ENCODE measurements around the gene RASSF6. TPM values are rescaled to one million over a fixed set of nuclear protein-coding genes. Genes with fewer than 3 reads are reported as not detected.
"Not testable (repeated sequence)": the region's sequence is repeated elsewhere in the genome, so short reads cannot be mapped to it uniquely, and the experiment has no call there.

Gene RASSF6, protein sequence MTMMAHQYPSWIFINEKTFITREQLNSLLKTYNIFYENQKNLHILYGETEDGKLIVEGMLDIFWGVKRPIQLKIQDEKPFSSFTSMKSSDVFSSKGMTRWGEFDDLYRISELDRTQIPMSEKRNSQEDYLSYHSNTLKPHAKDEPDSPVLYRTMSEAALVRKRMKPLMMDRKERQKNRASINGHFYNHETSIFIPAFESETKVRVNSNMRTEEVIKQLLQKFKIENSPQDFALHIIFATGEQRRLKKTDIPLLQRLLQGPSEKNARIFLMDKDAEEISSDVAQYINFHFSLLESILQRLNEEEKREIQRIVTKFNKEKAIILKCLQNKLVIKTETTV
- polyA plus RNA-seq (2013, experiment 1 of 4) = not detected
- not detected for polyA plus RNA-seq (2013, experiment 2 of 4)
- polyA plus RNA-seq (2013, experiment 3 of 4) = not detected
- not detected for polyA plus RNA-seq (2013, experiment 4 of 4)

DNA sequence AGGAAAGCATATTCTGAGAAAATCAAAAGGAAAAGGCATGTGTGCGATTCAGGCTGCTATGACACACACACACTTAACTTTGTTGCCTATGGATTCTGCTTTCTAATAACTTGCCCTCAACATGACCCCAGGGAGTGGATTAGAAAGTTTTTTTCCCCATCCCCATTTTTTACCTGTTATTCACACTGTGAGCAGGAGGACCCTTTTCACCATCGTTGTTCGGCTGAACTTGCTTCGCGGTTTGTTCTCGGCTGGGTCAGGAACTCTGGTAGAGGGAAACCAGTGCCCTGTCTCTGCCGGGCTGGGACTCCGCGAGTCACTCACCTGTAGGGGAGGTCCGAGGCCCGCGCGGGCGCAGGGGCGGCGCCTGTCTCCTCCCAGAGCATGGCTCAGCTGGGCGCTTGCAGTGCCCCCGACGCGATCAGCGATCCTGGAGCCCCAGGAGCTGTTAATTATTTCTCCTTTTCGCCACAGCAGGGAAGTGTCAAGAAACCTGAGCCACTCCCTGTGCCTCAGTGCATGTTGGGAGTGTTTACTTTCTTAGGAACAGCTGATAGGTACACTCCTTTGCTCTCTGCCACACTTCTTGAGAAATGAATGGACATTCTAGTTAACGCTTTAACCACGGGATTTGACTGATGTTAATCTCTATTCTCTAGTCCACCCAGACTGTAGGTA lies at the start of gene RASSF6:
RASSF6 (minus strand) TSS at position 322 of the 678 bp plus-strand sequence. CDS start 8,641 bp downstream, outside the sequence.
- Histone ChIP-seq H3K4me3 (ENCODE audit: insufficient read depth, low read depth, low read length) (peak within 1 kb of the TSS; percentile 25), H3K4me1 (ENCODE audit: control insufficient read depth, insufficient read depth, low read length) (peaks cover 7% of the 10 kb centered on the region), H3K27ac (ENCODE audit: insufficient read depth, low read depth, low read length, poor library complexity, severe bottlenecking) (no peak within 1 kb of the TSS), H3K9me3 (ENCODE audit: control insufficient read depth, low read length) (no peaks in the 10 kb centered on the region), H3K27me3 (ENCODE audit: control insufficient read depth, insufficient read depth, low read length, poor library complexity, severe bottlenecking) (peaks cover 11% of the 10 kb centered on the region), H3K36me3 (ENCODE audit: control insufficient read depth, insufficient read depth, low read length) (no peaks in the 10 kb centered on the region)
- WGBS, 2 experiments = 6 to 7% methylated on average over 24 of the region's 24 CpGs

- no peak overlapping the region for H3K27ac ChIP-seq (ENCODE audit: insufficient read depth, low read depth, low read length, poor library complexity, severe bottlenecking)
- WGBS, 2 experiments = 95% methylated on average over 15 of the region's 15 CpGs
- H3K36me3 ChIP-seq (ENCODE audit: control insufficient read depth, insufficient read depth, low read length) = no peaks in the 10 kb centered on the region
- H3K9me3 ChIP-seq (ENCODE audit: control insufficient read depth, low read length) = no peaks in the 10 kb centered on the region
- H3K4me1 ChIP-seq (ENCODE audit: control insufficient read depth, insufficient read depth, low read length) = no peaks in the 10 kb centered on the region
- H3K27me3 ChIP-seq (ENCODE audit: control insufficient read depth, insufficient read depth, low read length, poor library complexity, severe bottlenecking) = no peaks in the 10 kb centered on the region
- H3K4me3 ChIP-seq (ENCODE audit: insufficient read depth, low read depth, low read length) = no peak overlapping the region
These were observed 49.4 kb upstream of the RASSF6 start for GRCh38 chr4:73669410-73670183.

DNA sequence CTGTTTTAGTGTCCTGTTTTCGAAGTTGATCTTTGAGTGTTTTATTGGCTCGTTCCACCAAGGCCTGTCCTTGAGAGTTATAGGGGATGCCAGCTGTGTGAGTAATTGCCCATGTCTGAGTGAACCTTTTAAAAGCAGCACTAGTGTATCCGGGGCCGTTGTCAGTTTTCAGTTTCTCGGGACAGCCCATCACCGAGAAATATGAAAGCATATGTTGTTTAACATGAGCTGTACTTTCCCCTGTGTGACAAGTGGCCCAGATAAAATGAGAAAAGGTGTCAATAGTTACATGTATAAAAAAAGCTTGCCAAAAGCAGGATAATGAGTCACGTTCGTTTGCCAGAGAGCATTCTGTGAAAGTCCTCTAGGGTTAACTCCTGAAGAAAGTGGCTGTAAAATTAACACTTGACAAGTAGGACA lies 48.6 kb upstream of the RASSF6 start:
- no peaks in the 10 kb centered on the region for H3K4me1 ChIP-seq (ENCODE audit: control insufficient read depth, insufficient read depth, low read length)
- no peak overlapping the region for H3K4me3 ChIP-seq (ENCODE audit: insufficient read depth, low read depth, low read length)
- H3K27ac ChIP-seq (ENCODE audit: insufficient read depth, low read depth, low read length, poor library complexity, severe bottlenecking) = no peak overlapping the region
- 89 to 92% methylated on average over 8 of the region's 8 CpGs for WGBS, 2 experiments
- H3K36me3 ChIP-seq (ENCODE audit: control insufficient read depth, insufficient read depth, low read length) = no peaks in the 10 kb centered on the region
- no peaks in the 10 kb centered on the region for H3K9me3 ChIP-seq (ENCODE audit: control insufficient read depth, low read length)
- no peaks in the 10 kb centered on the region for H3K27me3 ChIP-seq (ENCODE audit: control insufficient read depth, insufficient read depth, low read length, poor library complexity, severe bottlenecking)

GRCh38 chr4:73665924-73666323 lies 45.7 kb upstream of the RASSF6 start:
- not testable (repeated sequence) for H3K4me3 ChIP-seq (ENCODE audit: insufficient read depth, low read depth, low read length); H3K36me3 ChIP-seq (ENCODE audit: control insufficient read depth, insufficient read depth, low read length); H3K4me1 ChIP-seq (ENCODE audit: control insufficient read depth, insufficient read depth, low read length); H3K9me3 ChIP-seq (ENCODE audit: control insufficient read depth, low read length); H3K27ac ChIP-seq (ENCODE audit: insufficient read depth, low read depth, low read length, poor library complexity, severe bottlenecking); H3K27me3 ChIP-seq (ENCODE audit: control insufficient read depth, insufficient read depth, low read length, poor library complexity, severe bottlenecking)
- 95 to 100% methylated on average over 1 to 5 of the region's 7 CpGs for WGBS, 2 experiments

DNA sequence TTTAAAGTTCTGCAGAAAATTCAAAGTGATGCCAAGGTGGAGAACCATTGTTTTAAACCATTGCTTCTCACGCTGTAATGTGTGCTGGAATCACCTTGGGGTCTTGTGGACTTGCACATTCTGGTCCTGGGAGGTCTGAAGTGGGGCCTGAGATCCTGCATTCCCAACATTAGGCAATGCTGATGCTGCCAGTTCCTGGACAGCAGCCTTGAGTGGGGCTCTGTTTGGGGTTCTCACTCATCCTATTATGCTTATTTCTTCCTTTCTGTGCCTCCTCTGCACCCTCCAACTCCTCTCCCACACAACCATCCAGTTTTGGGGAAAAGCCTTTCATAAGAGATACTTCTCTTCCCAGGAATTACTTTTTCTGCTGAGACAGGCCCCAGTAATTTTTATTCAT lies 44.2 kb upstream of the RASSF6 start:
- 89% methylated on average over 1 of the region's 1 CpG for WGBS, 2 experiments
- no peaks in the 10 kb centered on the region for H3K36me3 ChIP-seq (ENCODE audit: control insufficient read depth, insufficient read depth, low read length)
- no peaks in the 10 kb centered on the region for H3K9me3 ChIP-seq (ENCODE audit: control insufficient read depth, low read length)

GRCh38 chr4:73663576-73663975 lies 43.3 kb upstream of the RASSF6 start:
- Histone ChIP-seq H3K9me3 (ENCODE audit: control insufficient read depth, low read length) (no peaks in the 10 kb centered on the region), H3K27ac (ENCODE audit: insufficient read depth, low read depth, low read length, poor library complexity, severe bottlenecking) (no peak overlapping the region), H3K4me1 (ENCODE audit: control insufficient read depth, insufficient read depth, low read length) (no peaks in the 10 kb centered on the region), H3K4me3 (ENCODE audit: insufficient read depth, low read depth, low read length) (no peak overlapping the region), H3K36me3 (ENCODE audit: control insufficient read depth, insufficient read depth, low read length) (no peaks in the 10 kb centered on the region), H3K27me3 (ENCODE audit: control insufficient read depth, insufficient read depth, low read length, poor library complexity, severe bottlenecking) (no peaks in the 10 kb centered on the region)

More for the DNA sequence above, 44.2 kb upstream of the RASSF6 start:
- H3K4me3 ChIP-seq (ENCODE audit: insufficient read depth, low read depth, low read length) = no peak overlapping the region
- no peaks in the 10 kb centered on the region for H3K27me3 ChIP-seq (ENCODE audit: control insufficient read depth, insufficient read depth, low read length, poor library complexity, severe bottlenecking)
- no peak overlapping the region for H3K27ac ChIP-seq (ENCODE audit: insufficient read depth, low read depth, low read length, poor library complexity, severe bottlenecking)
- no peaks in the 10 kb centered on the region for H3K4me1 ChIP-seq (ENCODE audit: control insufficient read depth, insufficient read depth, low read length)

- 42 to 44% methylated on average over 5 to 6 of the region's 6 CpGs for WGBS, 2 experiments
- H3K4me3 ChIP-seq (ENCODE audit: insufficient read depth, low read depth, low read length) = no peak overlapping the region
- H3K27ac ChIP-seq (ENCODE audit: insufficient read depth, low read depth, low read length, poor library complexity, severe bottlenecking) = no peak overlapping the region
- no peaks in the 10 kb centered on the region for H3K27me3 ChIP-seq (ENCODE audit: control insufficient read depth, insufficient read depth, low read length, poor library complexity, severe bottlenecking)
- H3K36me3 ChIP-seq (ENCODE audit: control insufficient read depth, insufficient read depth, low read length) = no peaks in the 10 kb centered on the region
- no peaks in the 10 kb centered on the region for H3K9me3 ChIP-seq (ENCODE audit: control insufficient read depth, low read length)
- H3K4me1 ChIP-seq (ENCODE audit: control insufficient read depth, insufficient read depth, low read length) = no peaks in the 10 kb centered on the region
These were observed 42.7 kb upstream of the RASSF6 start for GRCh38 chr4:73662709-73663546.

- Histone ChIP-seq H3K9me3 (ENCODE audit: control insufficient read depth, low read length) (no peaks in the 10 kb centered on the region), H3K27ac (ENCODE audit: insufficient read depth, low read depth, low read length, poor library complexity, severe bottlenecking) (no peak overlapping the region), H3K27me3 (ENCODE audit: control insufficient read depth, insufficient read depth, low read length, poor library complexity, severe bottlenecking) (no peaks in the 10 kb centered on the region), H3K4me3 (ENCODE audit: insufficient read depth, low read depth, low read length) (no peak overlapping the region), H3K4me1 (ENCODE audit: control insufficient read depth, insufficient read depth, low read length) (no peaks in the 10 kb centered on the region), H3K36me3 (ENCODE audit: control insufficient read depth, insufficient read depth, low read length) (no peaks in the 10 kb centered on the region)
- WGBS, 2 experiments = 92% methylated on average over 2 of the region's 2 CpGs; no CpG with 5 or more reads in 1 of the 2 experiments
These were observed 41.4 kb upstream of the RASSF6 start for GRCh38 chr4:73661646-73662119.

- H3K27ac ChIP-seq (ENCODE audit: insufficient read depth, low read depth, low read length, poor library complexity, severe bottlenecking) = no peak overlapping the region
- H3K36me3 ChIP-seq (ENCODE audit: control insufficient read depth, insufficient read depth, low read length) = no peaks in the 10 kb centered on the region
- WGBS, 2 experiments = 91 to 92% methylated on average over 2 to 3 of the region's 3 CpGs
These were observed 40.6 kb upstream of the RASSF6 start for GRCh38 chr4:73660808-73661207.

More at GRCh38 chr4:73660808-73661207, 40.6 kb upstream of the RASSF6 start:
- H3K4me3 ChIP-seq (ENCODE audit: insufficient read depth, low read depth, low read length) = no peak overlapping the region
- H3K9me3 ChIP-seq (ENCODE audit: control insufficient read depth, low read length) = no peaks in the 10 kb centered on the region
- H3K4me1 ChIP-seq (ENCODE audit: control insufficient read depth, insufficient read depth, low read length) = no peaks in the 10 kb centered on the region
- H3K27me3 ChIP-seq (ENCODE audit: control insufficient read depth, insufficient read depth, low read length, poor library complexity, severe bottlenecking) = no peaks in the 10 kb centered on the region

All from ectodermal cell (in vitro differentiated cells).